Smooth muscle cell (in vitro differentiated cells): Measurements from ENCODE around the gene PCP4L1. TPM values are rescaled to one million over a fixed set of nuclear protein-coding genes. Genes with fewer than 3 reads are reported as not detected.

Experiments used
- DNase-seq: peaks from one replicate; lab custom pipeline; 2025; ENCODE audit not compliant: unreplicated experiment; lab: John Stamatoyannopoulos, UW
- H2AFZ ChIP-seq: fragments of 200-600 bp; sonication (generic); 2 replicates; pipeline ENCODE4 v1.6.0; 2016; ENCODE audit warnings: antibody characterized with exemption, low read depth, mild to moderate bottlenecking
- H3F3A ChIP-seq: fragments of 200-600 bp; sonication (generic); 2 replicates; pipeline ENCODE4 v1.6.0; 2017; ENCODE audit warnings: antibody characterized with exemption, low read depth
- H3K27ac ChIP-seq: fragments of 200-600 bp; sonication (generic); 2 replicates; pipeline ENCODE4 v1.5.1; 2016; ENCODE audit warnings: low read depth, mild to moderate bottlenecking
- H3K27me3 ChIP-seq: fragments of 200-600 bp; sonication (generic); 2 replicates; pipeline ENCODE4 v1.6.1; 2016; ENCODE audit warnings: low read depth, mild to moderate bottlenecking
- H3K36me3 ChIP-seq: fragments of 200-600 bp; sonication (generic); 2 replicates; pipeline ENCODE4 v1.5.1; 2016; ENCODE audit warnings: low read depth
- H3K4me1 ChIP-seq: fragments of 200-600 bp; sonication (generic); 2 replicates; pipeline ENCODE4 v1.5.1; 2016; ENCODE audit warnings: low read depth
- H3K4me2 ChIP-seq: fragments of 200-600 bp; sonication (generic); 2 replicates; pipeline ENCODE4 v1.6.0; 2016; ENCODE audit warnings: mild to moderate bottlenecking
- H3K4me3 ChIP-seq: fragments of 200-600 bp; sonication (generic); 2 replicates; pipeline ENCODE4 v1.5.1; 2016; ENCODE audit warnings: mild to moderate bottlenecking
- H3K79me2 ChIP-seq: fragments of 200-600 bp; sonication (generic); 2 replicates; pipeline ENCODE4 v1.6.0; 2016; ENCODE audit warnings: low read depth, mild to moderate bottlenecking
- H3K9ac ChIP-seq: fragments of 200-600 bp; sonication (generic); 2 replicates; pipeline ENCODE4 v1.6.0; 2016; ENCODE audit warnings: low read depth
- H3K9me3 ChIP-seq: fragments of 200-600 bp; sonication (generic); replicated peaks from 2 replicates; pipeline ENCODE4 v1.5.1; 2016; ENCODE audit warnings: low read depth
- H4K20me1 ChIP-seq: fragments of 200-600 bp; sonication (generic); 2 replicates; pipeline ENCODE4 v1.6.0; 2016; ENCODE audit warnings: low read depth
- WGBS: methylation state at CpG from one replicate; pipeline ENCODE4 v1.1.7; 2016; ENCODE audit warnings: low lambda C conversion rate; 5-methylcytosine and 5-hydroxymethylcytosine counted together
- polyA plus RNA-seq: library from polyadenylated mRNA; unstranded; fragments of >200 nt; fragmentation: Nextera tagmentation; extraction: Ambion mirVana; gene quantifications from 2 replicates; pipeline ENCODE4 v1.2.1, GENCODE V29; 2016
- total RNA-seq: library from RNA; depleted of rRNA; stranded (reverse); fragments of >200 nt; gene quantifications from 2 replicates; pipeline ENCODE4 v1.2.3, GENCODE V29; 2014
- TF ChIP-seq, protein P1 (sequence below): fragments of 200-600 bp; sonication (generic); IDR thresholded peaks from 2 replicates; pipeline ENCODE4 v1.5.1; 2017; ENCODE audit warnings: borderline replicate concordance, mild to moderate bottlenecking, antibody characterized with exemption; ENCODE audit not compliant: insufficient read depth, poor library complexity, severe bottlenecking

PCP4L1 gene
- total and polyA plus RNA-seq, 2 experiments from 2014 or later = 0.13 TPM; not detected in 1

DNA sequence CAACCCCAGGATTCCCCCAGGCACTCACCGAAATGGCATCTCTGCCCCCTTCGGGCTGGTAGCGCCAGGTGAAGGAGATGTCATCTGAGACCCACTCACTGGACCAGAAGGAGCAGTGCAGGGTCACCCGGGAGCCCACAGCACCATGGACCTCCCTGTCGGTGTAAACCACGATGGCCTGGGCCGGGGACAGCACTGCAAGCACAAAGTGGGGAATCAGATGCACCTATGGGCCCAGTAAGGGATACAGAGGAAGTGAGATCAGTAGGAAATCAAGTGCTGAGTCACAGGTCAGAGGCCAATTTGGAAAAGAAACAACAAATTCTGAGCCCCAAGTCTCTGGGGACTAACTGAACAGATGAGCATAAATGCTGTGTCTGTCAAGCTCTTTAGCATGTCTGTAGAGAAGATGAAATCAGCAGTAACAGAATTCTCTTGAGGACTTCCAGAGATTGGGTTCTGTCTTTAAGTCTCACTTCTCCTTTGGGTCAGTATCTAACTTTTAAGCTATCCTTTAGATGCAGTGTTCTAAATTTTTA, 48.8 kb downstream of the PCP4L1 start:
- TF ChIP-seq, protein P1, sequence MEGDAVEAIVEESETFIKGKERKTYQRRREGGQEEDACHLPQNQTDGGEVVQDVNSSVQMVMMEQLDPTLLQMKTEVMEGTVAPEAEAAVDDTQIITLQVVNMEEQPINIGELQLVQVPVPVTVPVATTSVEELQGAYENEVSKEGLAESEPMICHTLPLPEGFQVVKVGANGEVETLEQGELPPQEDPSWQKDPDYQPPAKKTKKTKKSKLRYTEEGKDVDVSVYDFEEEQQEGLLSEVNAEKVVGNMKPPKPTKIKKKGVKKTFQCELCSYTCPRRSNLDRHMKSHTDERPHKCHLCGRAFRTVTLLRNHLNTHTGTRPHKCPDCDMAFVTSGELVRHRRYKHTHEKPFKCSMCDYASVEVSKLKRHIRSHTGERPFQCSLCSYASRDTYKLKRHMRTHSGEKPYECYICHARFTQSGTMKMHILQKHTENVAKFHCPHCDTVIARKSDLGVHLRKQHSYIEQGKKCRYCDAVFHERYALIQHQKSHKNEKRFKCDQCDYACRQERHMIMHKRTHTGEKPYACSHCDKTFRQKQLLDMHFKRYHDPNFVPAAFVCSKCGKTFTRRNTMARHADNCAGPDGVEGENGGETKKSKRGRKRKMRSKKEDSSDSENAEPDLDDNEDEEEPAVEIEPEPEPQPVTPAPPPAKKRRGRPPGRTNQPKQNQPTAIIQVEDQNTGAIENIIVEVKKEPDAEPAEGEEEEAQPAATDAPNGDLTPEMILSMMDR = no peak
- Histone ChIP-seq H3K27ac (no peak overlapping the region), H3K9ac (no peak overlapping the region), H3K27me3 (no peaks in the 10 kb centered on the region), H2AFZ (no peak overlapping the region), H4K20me1 (no peaks in the 10 kb centered on the region), H3K4me2 (no peak overlapping the region), H3K79me2 (no peaks in the 10 kb centered on the region), H3K9me3 (no peaks in the 10 kb centered on the region), H3K4me3 (no peak overlapping the region), H3F3A (no peaks in the 10 kb centered on the region), H3K36me3 (no peaks in the 10 kb centered on the region), H3K4me1 (peaks cover 11% of the 10 kb centered on the region)
- DNase-seq = no peak
- WGBS = 93% methylated on average over 7 of the region's 7 CpGs

DNA sequence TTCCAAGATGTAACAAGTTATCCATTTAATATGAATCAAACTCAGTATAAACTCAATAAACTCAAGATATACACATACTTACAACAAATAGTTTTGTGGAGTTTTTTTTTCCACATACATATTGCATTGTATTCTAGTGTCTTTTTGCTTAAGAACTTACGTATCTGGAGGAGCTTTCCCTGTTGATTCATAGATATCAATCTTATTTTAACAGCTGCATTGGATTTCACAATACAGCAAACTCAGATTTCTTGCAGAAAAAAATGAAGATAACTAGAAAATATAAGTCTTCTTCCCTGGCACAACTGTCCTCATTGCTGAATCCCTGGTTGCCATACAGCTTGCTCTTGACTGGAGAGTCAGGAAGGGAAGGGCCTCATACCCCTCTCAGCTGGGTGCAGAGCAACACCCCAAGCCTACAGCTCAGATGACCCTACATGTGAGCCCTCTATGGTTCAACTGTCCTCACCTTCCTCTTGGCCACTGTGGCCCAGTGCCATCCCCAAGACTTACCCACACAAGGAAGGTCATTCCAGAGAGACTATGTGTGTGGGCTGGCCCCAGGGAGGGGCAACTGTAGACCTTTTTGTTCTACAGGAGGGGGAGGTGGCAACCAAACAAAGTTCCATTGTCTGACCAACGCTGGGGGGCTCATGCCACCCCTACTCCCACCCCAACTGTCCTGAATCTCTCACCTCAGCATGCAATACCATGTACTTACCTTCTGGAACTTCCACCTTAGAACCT, 49.5 kb downstream of the PCP4L1 start:
- TF ChIP-seq, protein P1 = no peak
- Histone ChIP-seq H3K4me1 (peaks cover 11% of the 10 kb centered on the region), H3K4me2 (no peak overlapping the region), H3K36me3 (no peaks in the 10 kb centered on the region), H3K9ac (no peak overlapping the region), H3K4me3 (no peak overlapping the region), H2AFZ (no peak overlapping the region), H3K9me3 (no peaks in the 10 kb centered on the region), H3K79me2 (no peaks in the 10 kb centered on the region), H4K20me1 (no peaks in the 10 kb centered on the region), H3K27me3 (no peaks in the 10 kb centered on the region), H3F3A (no peaks in the 10 kb centered on the region), H3K27ac (no peak overlapping the region)
- 68% methylated on average over 2 of the region's 2 CpGs for WGBS
- no peak for DNase-seq

DNA sequence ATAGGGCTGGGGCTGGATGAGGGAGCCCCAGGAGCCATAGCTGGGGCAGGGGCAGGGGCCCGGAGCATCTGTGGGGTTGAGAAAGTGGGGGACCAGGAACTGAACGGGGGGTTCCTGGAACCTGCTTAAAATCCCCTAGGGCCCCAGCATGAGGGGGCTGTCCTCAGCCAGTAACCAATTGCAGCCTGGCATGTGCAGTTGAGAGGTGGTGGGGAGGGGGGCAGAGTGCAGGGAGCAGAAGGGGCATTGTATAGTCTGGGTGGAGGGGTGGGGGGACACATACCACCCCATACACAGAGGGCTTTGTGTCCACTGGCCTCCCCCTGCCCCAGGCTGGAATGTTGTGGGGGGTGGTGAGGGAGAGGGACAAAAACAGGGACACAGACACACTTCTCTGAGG, 51.3 kb downstream of the PCP4L1 start, which contains the start of gene MPZ:
TSS of gene MPZ (minus strand) at position 101 of the 400 bp plus-strand sequence. CDS start at position 38, 63 bp downstream.
- no peak within 1 kb of the TSS for H3K9ac ChIP-seq
- DNase-seq = no peak
- no peaks in the 10 kb centered on the region for H3F3A ChIP-seq
- no peak within 1 kb of the TSS for H3K4me3 ChIP-seq
- no peak within 1 kb of the TSS for H2AFZ ChIP-seq
- H3K27me3 ChIP-seq = no peaks in the 10 kb centered on the region
- H3K27ac ChIP-seq = no peak within 1 kb of the TSS
- 59% methylated on average over 2 of the region's 2 CpGs for WGBS
- peaks cover 1% of the 10 kb centered on the region for H3K79me2 ChIP-seq
- H3K4me2 ChIP-seq = no peak within 1 kb of the TSS
- no peaks in the 10 kb centered on the region for H3K36me3 ChIP-seq
- no peaks in the 10 kb centered on the region for H4K20me1 ChIP-seq
- peaks cover 7% of the 10 kb centered on the region for H3K4me1 ChIP-seq
- H3K9me3 ChIP-seq = no peaks in the 10 kb centered on the region
- TF ChIP-seq, protein P1 = no peak
